GM12874 (cell line): Measurements from ENCODE around the gene KCNE1.

ENCODE experiments used
- TF ChIP-seq, protein P1 (sequence below): IDR thresholded peaks from 2 replicates; pipeline ENCODE4 v1.5.1; 2011; ENCODE audit warnings: low read depth, mild to moderate bottlenecking, control low read depth, low read length, moderate library complexity; ENCODE audit not compliant: insufficient read depth

Gene KCNE1

GRCh38 chr21:34523019-34523555 lies 11.1 kb upstream of the KCNE1 start:
- TF ChIP-seq, protein P1, sequence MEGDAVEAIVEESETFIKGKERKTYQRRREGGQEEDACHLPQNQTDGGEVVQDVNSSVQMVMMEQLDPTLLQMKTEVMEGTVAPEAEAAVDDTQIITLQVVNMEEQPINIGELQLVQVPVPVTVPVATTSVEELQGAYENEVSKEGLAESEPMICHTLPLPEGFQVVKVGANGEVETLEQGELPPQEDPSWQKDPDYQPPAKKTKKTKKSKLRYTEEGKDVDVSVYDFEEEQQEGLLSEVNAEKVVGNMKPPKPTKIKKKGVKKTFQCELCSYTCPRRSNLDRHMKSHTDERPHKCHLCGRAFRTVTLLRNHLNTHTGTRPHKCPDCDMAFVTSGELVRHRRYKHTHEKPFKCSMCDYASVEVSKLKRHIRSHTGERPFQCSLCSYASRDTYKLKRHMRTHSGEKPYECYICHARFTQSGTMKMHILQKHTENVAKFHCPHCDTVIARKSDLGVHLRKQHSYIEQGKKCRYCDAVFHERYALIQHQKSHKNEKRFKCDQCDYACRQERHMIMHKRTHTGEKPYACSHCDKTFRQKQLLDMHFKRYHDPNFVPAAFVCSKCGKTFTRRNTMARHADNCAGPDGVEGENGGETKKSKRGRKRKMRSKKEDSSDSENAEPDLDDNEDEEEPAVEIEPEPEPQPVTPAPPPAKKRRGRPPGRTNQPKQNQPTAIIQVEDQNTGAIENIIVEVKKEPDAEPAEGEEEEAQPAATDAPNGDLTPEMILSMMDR: no peak

GRCh38 chr21:34522284-34522683 lies 10.3 kb upstream of the KCNE1 start:
- TF ChIP-seq, protein P1: no peak

DNA sequence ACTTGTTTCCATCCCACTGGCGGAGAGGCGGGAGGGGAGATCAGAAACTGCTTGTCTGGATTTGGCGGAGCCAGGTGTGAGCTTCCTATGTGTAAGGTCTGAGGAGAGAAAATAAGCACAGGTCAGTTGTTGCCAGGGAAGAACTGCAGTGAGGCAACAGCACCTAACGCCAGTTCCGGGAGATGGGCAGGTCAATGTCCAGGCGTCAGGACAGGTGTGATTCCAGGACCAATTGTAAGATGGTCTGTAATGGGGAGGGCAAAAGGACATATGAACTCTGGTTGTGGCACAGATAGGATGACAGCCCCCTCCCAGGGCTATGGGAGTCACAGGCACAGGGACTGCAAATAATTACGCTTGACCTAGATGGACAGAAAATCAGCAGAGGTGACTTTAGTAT lies 9.6 kb upstream of the KCNE1 start:
- TF ChIP-seq, protein P1: no peak

- TF ChIP-seq, protein P1: no peak
These were observed 8.9 kb upstream of the KCNE1 start for GRCh38 chr21:34520764-34521508.

DNA sequence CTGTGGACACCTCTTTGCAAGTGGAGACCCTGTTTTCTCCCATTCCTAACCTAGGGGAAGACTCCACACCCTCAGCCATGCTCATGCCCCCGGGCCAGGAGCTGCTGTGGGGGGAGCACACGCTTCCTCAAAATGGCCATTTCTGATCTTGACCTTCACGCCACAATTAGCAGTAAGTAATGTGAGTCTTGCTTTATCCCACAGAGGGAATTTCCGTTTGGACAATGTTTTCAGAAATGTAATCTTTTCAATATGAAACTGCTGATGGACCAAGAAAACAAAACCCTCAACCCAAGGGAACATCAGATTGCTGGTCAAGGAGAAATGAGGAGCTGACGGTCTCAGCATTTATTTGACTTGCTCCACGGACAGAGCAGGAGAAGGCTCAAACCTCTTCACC lies 8.3 kb upstream of the KCNE1 start:
- TF ChIP-seq, protein P1: no peak

DNA sequence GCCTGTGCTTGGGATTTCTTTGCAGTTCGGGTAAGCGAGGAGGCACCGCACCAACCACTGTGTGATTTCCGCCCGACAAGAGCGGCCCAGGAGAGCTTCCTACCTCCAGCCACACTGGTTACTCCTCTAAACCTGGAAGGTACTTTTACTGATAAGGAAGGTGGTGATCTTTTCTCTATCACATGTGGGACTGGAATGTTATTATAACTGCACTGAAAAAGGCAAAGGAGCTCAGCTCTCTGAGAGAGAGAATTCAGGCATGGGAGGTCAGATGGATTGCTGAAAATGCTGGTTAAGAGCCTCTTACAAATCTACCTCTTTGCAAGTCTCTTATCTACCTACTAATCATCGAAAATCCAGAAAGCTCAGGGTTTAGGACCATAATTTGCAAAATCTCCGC lies 7.7 kb upstream of the KCNE1 start:
- TF ChIP-seq, protein P1: no peak

DNA sequence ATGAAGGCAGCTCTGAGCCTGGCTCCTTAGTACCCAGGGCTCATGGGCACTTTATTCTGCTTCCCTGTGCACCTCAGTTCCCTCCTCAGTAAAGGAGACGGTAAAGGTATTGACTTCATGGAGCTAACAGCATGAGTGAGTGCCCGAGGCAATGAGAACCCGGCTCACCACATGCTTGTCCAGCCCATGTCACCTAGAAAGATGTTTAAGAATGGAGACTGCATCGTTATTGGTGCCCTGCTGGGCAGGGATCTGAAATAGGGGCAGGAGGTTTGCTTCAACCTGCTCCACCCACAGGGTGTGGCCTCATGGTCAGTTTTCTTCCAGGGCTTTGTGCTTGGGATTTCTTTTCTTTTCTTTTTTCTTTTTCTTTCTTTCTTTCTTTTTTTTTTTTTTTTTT lies 7.0 kb upstream of the KCNE1 start:
- TF ChIP-seq, protein P1: no peak
